BE2C (cell line): Measurements from ENCODE around the gene VAV2.

Experiments
- DNase-seq: peaks from one replicate; pipeline ENCODE4 v3.0.0-alpha.2; 2020
- H3K27me3 ChIP-seq: fragments of 250-450 bp; sonication (Bioruptor Pico); 2 replicates; pipeline ENCODE4 v1.5.1; 2020; ENCODE audit warnings: mild to moderate bottlenecking
- H3K36me3 ChIP-seq: fragments of 250-450 bp; sonication (Bioruptor Pico); 2 replicates; pipeline ENCODE4 v1.5.1; 2020; ENCODE audit warnings: mild to moderate bottlenecking
- H3K4me1 ChIP-seq: fragments of 250-450 bp; sonication (Bioruptor Pico); 2 replicates; pipeline ENCODE4 v1.5.1; 2020
- H3K4me3 ChIP-seq: 2 replicates; pipeline ENCODE4 v1.5.1; 2011; ENCODE audit warnings: low read depth, low read length
- H3K9me3 ChIP-seq: fragments of 250-450 bp; sonication (Bioruptor Pico); 2 replicates; pipeline ENCODE4 v1.5.1; 2020
- TF ChIP-seq, protein P1 (sequence below): IDR thresholded peaks from 2 replicates; pipeline ENCODE4 v1.5.1; 2012; ENCODE audit warnings: mild to moderate bottlenecking, low read depth, low read length

The VAV2 gene

DNA sequence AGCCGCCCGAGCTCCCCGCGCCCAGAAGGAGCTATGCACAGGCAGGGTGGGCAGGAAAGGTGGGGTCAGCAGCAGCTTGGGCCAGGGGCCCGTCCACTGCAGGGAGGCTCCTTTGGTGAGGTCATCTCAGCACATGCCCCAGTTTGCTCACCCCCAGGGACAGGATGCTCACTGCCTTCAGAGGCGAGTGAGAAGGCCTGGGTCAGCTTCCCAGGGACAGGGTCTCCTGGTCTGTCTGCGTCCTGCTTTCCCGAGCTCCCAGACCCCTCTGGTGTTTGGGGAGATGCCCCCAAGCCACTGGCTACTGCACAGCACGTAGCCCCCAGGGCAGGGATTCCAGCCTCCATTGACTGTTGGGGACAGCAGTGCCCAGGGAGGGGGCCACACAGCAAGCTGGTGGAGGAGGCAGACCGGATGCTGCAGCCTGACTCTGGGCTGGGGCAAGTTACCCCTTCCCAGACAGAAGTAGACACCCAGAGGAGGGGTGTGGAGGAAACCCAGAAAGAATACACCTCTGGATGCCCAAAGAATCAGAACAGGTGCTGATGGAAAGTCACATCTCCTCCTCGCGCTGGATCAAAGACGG, 253.4 kb downstream of the VAV2 start:
- no peaks in the 10 kb centered on the region for H3K9me3 ChIP-seq
- H3K4me1 ChIP-seq = peaks cover 15% of the 10 kb centered on the region
- TF ChIP-seq, protein P1, sequence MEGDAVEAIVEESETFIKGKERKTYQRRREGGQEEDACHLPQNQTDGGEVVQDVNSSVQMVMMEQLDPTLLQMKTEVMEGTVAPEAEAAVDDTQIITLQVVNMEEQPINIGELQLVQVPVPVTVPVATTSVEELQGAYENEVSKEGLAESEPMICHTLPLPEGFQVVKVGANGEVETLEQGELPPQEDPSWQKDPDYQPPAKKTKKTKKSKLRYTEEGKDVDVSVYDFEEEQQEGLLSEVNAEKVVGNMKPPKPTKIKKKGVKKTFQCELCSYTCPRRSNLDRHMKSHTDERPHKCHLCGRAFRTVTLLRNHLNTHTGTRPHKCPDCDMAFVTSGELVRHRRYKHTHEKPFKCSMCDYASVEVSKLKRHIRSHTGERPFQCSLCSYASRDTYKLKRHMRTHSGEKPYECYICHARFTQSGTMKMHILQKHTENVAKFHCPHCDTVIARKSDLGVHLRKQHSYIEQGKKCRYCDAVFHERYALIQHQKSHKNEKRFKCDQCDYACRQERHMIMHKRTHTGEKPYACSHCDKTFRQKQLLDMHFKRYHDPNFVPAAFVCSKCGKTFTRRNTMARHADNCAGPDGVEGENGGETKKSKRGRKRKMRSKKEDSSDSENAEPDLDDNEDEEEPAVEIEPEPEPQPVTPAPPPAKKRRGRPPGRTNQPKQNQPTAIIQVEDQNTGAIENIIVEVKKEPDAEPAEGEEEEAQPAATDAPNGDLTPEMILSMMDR = no peak
- H3K27me3 ChIP-seq = no peaks in the 10 kb centered on the region
- H3K4me3 ChIP-seq = no peak overlapping the region
- no peak for DNase-seq
- H3K36me3 ChIP-seq = no peaks in the 10 kb centered on the region

DNA sequence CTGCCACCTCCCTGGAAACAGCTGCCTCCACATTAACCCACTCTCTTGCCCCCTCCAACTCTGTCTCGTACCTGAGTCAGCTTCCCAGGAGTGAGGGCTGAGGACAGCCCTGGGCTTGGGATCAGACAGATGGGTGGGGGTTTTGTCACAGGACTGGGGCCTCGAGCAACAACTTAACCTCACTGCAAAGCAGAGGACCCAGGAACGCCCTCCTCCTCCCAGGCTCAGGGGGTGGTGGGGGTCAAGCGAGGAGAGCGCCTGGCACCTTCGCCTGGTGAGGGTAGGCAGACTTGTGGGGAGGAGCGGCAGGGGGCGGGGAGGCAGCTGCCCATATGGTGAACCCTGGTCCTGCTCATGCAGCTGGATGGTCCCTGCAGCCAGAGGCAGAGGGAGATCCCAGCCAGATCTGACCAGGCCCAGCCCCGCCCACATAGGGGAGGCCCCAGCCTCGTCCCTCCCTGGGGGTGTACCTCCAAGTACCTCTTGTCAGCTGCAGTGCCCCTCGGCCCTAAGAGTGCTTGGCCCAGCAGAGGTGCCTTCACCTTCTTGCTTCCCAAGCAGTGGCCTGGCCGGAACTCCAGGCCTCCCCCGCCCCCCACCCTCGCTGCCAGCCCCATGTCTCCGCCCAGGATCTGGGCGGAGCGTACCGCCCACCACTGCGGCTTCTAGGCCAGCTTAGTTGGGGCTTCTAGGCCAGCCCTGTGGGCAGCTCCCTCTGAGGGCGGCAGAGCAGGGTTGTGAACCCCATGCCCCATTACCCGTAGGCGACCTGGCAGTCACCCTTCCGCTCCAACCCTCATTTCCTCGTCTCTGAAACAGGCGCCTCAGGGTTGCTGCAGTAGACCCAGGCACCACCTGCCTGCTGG, 254.1 kb downstream of the VAV2 start, which contains the start of gene SARDH:
Gene SARDH (minus strand): TSS at position 579 of the 866 bp plus-strand sequence. CDS start 4,179 bp downstream, outside the sequence.
- peak; percentile 91 for DNase-seq
- Histone ChIP-seq H3K4me1 (peaks cover 15% of the 10 kb centered on the region), H3K36me3 (no peaks in the 10 kb centered on the region), H3K27me3 (no peaks in the 10 kb centered on the region), H3K4me3 (peak within 1 kb of the TSS; percentile 54), H3K9me3 (no peaks in the 10 kb centered on the region)
- TF ChIP-seq, protein P1 = no peak

DNA sequence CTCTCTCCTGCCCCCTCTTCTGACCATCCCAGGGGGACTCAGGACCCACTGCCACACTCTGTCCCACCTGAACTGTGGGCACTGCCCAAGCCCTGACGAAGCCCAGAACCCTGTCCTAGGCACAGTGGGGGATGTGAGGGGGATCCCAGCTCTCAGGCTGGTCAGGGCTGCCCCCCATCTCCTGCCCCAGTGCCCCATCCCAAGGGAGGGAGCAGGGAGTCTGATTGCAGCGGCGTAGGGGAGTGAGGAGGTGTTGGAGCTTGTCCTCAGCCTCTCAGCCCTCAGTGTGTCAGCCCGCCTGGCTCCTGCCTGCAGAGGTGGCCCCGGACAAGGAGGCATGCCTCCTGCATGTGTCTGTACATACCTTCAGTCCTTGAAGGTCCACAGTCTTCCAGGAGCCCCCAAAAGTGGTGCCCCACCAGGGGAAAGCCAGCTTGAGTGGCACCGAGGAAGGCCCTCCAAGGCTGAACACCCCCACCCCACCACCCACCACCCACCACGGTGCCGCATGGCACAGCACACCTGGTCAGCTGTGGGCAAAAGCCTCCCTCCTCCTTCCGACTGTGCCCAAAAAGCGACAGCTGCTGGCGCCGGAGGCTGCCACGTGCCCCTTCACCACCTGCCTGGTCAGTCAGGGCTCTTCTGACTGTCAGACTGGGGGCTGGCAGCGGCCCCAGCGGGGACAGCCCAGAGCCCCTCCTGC, 254.9 kb downstream of the VAV2 start:
- Histone ChIP-seq H3K9me3 (no peaks in the 10 kb centered on the region), H3K27me3 (no peaks in the 10 kb centered on the region), H3K4me3 (peak overlapping the region; percentile 54), H3K4me1 (peaks cover 15% of the 10 kb centered on the region), H3K36me3 (no peaks in the 10 kb centered on the region)
- TF ChIP-seq, protein P1 = no peak
- DNase-seq = peak; percentile 48

DNA sequence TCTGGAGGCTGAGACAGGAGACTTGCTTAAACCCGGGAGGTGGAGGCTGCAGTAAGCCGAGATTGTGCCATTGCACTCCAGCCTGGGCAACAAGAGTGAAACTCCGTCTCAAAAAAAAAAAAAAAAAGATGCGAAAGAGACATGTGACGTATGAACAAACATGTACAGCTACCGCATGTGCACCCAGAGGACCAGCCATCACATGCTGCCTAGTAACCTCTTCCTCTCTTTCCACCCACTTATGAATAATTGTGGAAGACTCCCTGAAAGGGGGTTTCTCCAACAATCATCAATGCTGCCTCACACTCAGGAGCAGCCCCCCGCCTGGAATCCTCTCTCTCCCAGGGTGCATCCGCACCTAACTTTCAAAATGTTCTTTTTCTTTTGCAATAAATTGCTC, 256.2 kb downstream of the VAV2 start:
- DNase-seq = no peak
- H3K27me3 ChIP-seq = no peaks in the 10 kb centered on the region
- H3K4me1 ChIP-seq = peaks cover 15% of the 10 kb centered on the region
- TF ChIP-seq, protein P1 = no peak
- H3K4me3 ChIP-seq = no peak overlapping the region
- H3K36me3 ChIP-seq = no peaks in the 10 kb centered on the region
- H3K9me3 ChIP-seq = no peaks in the 10 kb centered on the region

DNA sequence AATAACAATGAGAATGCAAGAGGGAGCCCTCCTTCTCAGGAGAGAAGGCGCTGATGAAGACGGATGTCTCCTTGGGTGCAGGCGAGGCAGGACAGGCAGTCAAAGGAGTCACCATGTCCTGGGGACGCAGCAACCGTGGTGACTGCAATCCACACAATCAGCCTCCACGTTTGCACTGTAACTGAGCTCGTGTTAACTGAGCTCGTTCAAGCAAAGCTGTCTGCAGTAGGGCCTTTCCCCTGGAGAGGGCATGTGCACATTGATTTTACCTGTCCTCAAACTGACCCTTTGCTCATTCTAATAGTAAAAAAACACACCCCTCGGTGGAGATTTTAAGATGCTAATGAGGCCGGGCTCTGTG, 256.7 kb downstream of the VAV2 start:
- H3K27me3 ChIP-seq = no peaks in the 10 kb centered on the region
- no peaks in the 10 kb centered on the region for H3K36me3 ChIP-seq
- no peak overlapping the region for H3K4me3 ChIP-seq
- TF ChIP-seq, protein P1 = no peak
- H3K9me3 ChIP-seq = no peaks in the 10 kb centered on the region
- H3K4me1 ChIP-seq = peaks cover 15% of the 10 kb centered on the region
- no peak for DNase-seq
